ENCODE results near the gene ZBTB18.

Gene ZBTB18

GRCh38 chr1:244085891-244086290, 34.8 kb downstream of the ZBTB18 start:
- Histone ChIP-seq H3K9me2 (ENCODE audit: low read depth, low read length) (no peaks in the 10 kb centered on the region), H3K9me3 (ENCODE audit: low read length) (no peaks in the 10 kb centered on the region), H3K27me3 (ENCODE audit: insufficient read depth, low read length) (no peaks in the 10 kb centered on the region), H3K9ac (ENCODE audit: low read length) (no peak overlapping the region), H3F3A (ENCODE audit: insufficient read depth, low read length) (no peaks in the 10 kb centered on the region), H3K4me2 (ENCODE audit: low read length) (no peak overlapping the region), H3K4me3 (ENCODE audit: low read depth, low read length, poor library complexity, severe bottlenecking) (no peak overlapping the region), H3K27ac (ENCODE audit: low read depth, low read length, poor library complexity, severe bottlenecking) (no peak overlapping the region), H3K36me3 (ENCODE audit: insufficient read depth, low read length) (no peaks in the 10 kb centered on the region), H4K20me1 (ENCODE audit: insufficient read depth, low read length) (no peaks in the 10 kb centered on the region), H3K79me2 (ENCODE audit: insufficient read depth, low read length) (no peaks in the 10 kb centered on the region), H2AFZ (ENCODE audit: low read length) (no peak overlapping the region), H3K4me1 (ENCODE audit: insufficient read depth, low read length, severe bottlenecking) (no peaks in the 10 kb centered on the region)
- TF ChIP-seq CTCF (IDR thresholded peaks at IDR 0.05; ENCODE audit: low read length) (no peak), EZH2 (IDR thresholded peaks at IDR 0.05; ENCODE audit: borderline replicate concordance, low read length) (no peak)

GRCh38 chr1:244087021-244087560, 36.0 kb downstream of the ZBTB18 start:
- Histone ChIP-seq H3F3A (ENCODE audit: insufficient read depth, low read length) (no peaks in the 10 kb centered on the region), H3K79me2 (ENCODE audit: insufficient read depth, low read length) (no peaks in the 10 kb centered on the region), H3K9me3 (ENCODE audit: low read length) (no peaks in the 10 kb centered on the region), H2AFZ (ENCODE audit: low read length) (no peak overlapping the region), H3K4me2 (ENCODE audit: low read length) (no peak overlapping the region), H3K9me2 (ENCODE audit: low read depth, low read length) (no peaks in the 10 kb centered on the region), H3K9ac (ENCODE audit: low read length) (no peak overlapping the region), H3K4me3 (ENCODE audit: low read depth, low read length, poor library complexity, severe bottlenecking) (no peak overlapping the region), H3K4me1 (ENCODE audit: insufficient read depth, low read length, severe bottlenecking) (no peaks in the 10 kb centered on the region), H3K27me3 (ENCODE audit: insufficient read depth, low read length) (no peaks in the 10 kb centered on the region), H4K20me1 (ENCODE audit: insufficient read depth, low read length) (no peaks in the 10 kb centered on the region), H3K27ac (ENCODE audit: low read depth, low read length, poor library complexity, severe bottlenecking) (no peak overlapping the region), H3K36me3 (ENCODE audit: insufficient read depth, low read length) (no peaks in the 10 kb centered on the region)
- no peak for TF ChIP-seq CTCF (IDR thresholded peaks at IDR 0.05; ENCODE audit: low read length)

GRCh38 chr1:244087611-244088010, 36.5 kb downstream of the ZBTB18 start:
- Histone ChIP-seq H3K4me2 (ENCODE audit: low read length) (no peak overlapping the region), H3K4me3 (ENCODE audit: low read depth, low read length, poor library complexity, severe bottlenecking) (no peak overlapping the region), H3K36me3 (ENCODE audit: insufficient read depth, low read length) (no peaks in the 10 kb centered on the region), H3F3A (ENCODE audit: insufficient read depth, low read length) (no peaks in the 10 kb centered on the region), H3K27ac (ENCODE audit: low read depth, low read length, poor library complexity, severe bottlenecking) (no peak overlapping the region), H3K79me2 (ENCODE audit: insufficient read depth, low read length) (no peaks in the 10 kb centered on the region), H3K4me1 (ENCODE audit: insufficient read depth, low read length, severe bottlenecking) (no peaks in the 10 kb centered on the region), H3K9me2 (ENCODE audit: low read depth, low read length) (no peaks in the 10 kb centered on the region), H3K9me3 (ENCODE audit: low read length) (no peaks in the 10 kb centered on the region), H3K27me3 (ENCODE audit: insufficient read depth, low read length) (no peaks in the 10 kb centered on the region), H4K20me1 (ENCODE audit: insufficient read depth, low read length) (no peaks in the 10 kb centered on the region), H3K9ac (ENCODE audit: low read length) (no peak overlapping the region), H2AFZ (ENCODE audit: low read length) (no peak overlapping the region)
- TF ChIP-seq CTCF (IDR thresholded peaks at IDR 0.05; ENCODE audit: low read length): no peak
- no peak for TF ChIP-seq EZH2 (IDR thresholded peaks at IDR 0.05; ENCODE audit: borderline replicate concordance, low read length)

Data from OCI-LY1 (cell line).